Lower leg skin (tissue), 3 donors: Measurements from ENCODE around the gene UROC1.

Experiments
- CTCF ChIP-seq, 3 donors: fragments of 450-650 bp; IDR thresholded peaks; one replicate each; pipeline ENCODE4 v1.5.1; 2016; ENCODE audit warnings: antibody characterized with exemption in 3 of 3, mild to moderate bottlenecking in 3 of 3, moderate library complexity in 2 of 3
- POLR2A ChIP-seq, 2 donors: fragments of 450-650 bp; IDR thresholded peaks; one replicate each; pipeline ENCODE4 v1.6.1; 2016 to 2017; ENCODE audit warnings: antibody characterized with exemption in 2 of 2, mild to moderate bottlenecking in 1 of 2, moderate library complexity in 1 of 2

DNA sequence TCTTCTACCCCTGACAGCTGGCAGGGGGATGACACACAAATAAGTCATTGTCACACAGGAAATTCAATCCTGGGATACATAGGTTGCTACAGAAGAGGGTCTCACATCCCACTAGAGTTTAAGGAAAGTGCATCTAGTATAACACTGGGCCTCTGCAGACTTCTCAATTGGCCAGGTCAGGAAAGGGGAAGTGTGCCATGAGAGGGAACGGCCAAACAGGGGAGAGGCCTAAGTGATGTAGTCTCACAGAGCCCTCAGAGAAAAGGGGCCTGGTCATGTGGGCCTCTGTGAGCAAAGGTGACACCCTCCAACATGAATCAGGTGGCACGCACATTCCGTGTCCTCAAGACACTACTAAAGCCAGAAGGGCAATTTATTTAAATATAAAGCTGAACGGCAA, 53.1 kb downstream of the UROC1 start:
- TF ChIP-seq CTCF (IDR thresholded peaks at IDR 0.05) = no peak
- TF ChIP-seq POLR2A (IDR thresholded peaks at IDR 0.05) = no peak
